Calu3 (cell line): ENCODE results near the gene ZMYND19. TPM values are rescaled to one million over a fixed set of nuclear protein-coding genes. Genes with fewer than 3 reads are reported as not detected.
A peak's percentile ranks its signal among the peaks of the same experiment; 100 is the strongest.
"Not testable (repeated sequence)": the region's sequence is repeated elsewhere in the genome, so short reads cannot be mapped to it uniquely, and the experiment has no call there.

Experiments used
- BruUV-seq: library from RNA; stranded (reverse); fragments of 400-500 nt; replicated peaks from 2 replicates; lab custom pipeline; 2021; lab: Mats Ljungman, UMichigan
- CTCF ChIA-PET: fragments of 300-600 bp; sonication (Branson Sonifier 250); formaldehyde crosslinking; loops from one replicate; lab custom pipeline; 2022; ENCODE audit warnings: antibody characterized with exemption; lab: Charles Lee
- DNase-seq: peaks from one replicate; pipeline ENCODE4 v3.0.0; 2022
- H3K27ac Mint-ChIP-seq: one replicate; pipeline ENCODE4 v1.8.0; 2022; ENCODE audit warnings: mixed read lengths; ENCODE audit not compliant: unreplicated experiment
- H3K27me3 Mint-ChIP-seq: one replicate; pipeline ENCODE4 v1.8.0; 2022; ENCODE audit warnings: mixed read lengths; ENCODE audit not compliant: unreplicated experiment
- H3K36me3 Mint-ChIP-seq: one replicate; pipeline ENCODE4 v1.8.0; 2022; ENCODE audit warnings: mild to moderate bottlenecking, moderate library complexity, mixed read lengths; ENCODE audit not compliant: insufficient read depth, unreplicated experiment
- H3K4me1 Mint-ChIP-seq: one replicate; pipeline ENCODE4 v1.8.0; 2022; ENCODE audit warnings: mild to moderate bottlenecking, low read depth, mixed read lengths; ENCODE audit not compliant: unreplicated experiment
- H3K4me3 Mint-ChIP-seq: one replicate; pipeline ENCODE4 v1.8.0; 2022; ENCODE audit warnings: mild to moderate bottlenecking, low read depth, moderate library complexity, mixed read lengths; ENCODE audit not compliant: unreplicated experiment
- H3K9me3 Mint-ChIP-seq: one replicate; pipeline ENCODE4 v1.8.0; 2022; ENCODE audit warnings: low read depth, mixed read lengths; ENCODE audit not compliant: unreplicated experiment
- intact Hi-C: fragments of 100-400 bp; cut with micrococcal nuclease; formaldehyde crosslinking; loops from one replicate; pipeline ENCODE4 v1.10.0; 2022; ENCODE audit not compliant: unreplicated experiment
- total RNA-seq: library from RNA; stranded (reverse); gene quantifications from 2 replicates; pipeline ENCODE4 v1.2.3, GENCODE V29; 2022
- TF ChIP-seq, protein P1 (sequence below): fragments of 200-600 bp; IDR thresholded peaks from one replicate; pipeline ENCODE4 v1.8.0; 2022; ENCODE audit warnings: antibody characterized with exemption; ENCODE audit not compliant: unreplicated experiment

Gene ZMYND19
- total RNA-seq, 1 experiment from 2014 or later = 30.0 TPM

DNA sequence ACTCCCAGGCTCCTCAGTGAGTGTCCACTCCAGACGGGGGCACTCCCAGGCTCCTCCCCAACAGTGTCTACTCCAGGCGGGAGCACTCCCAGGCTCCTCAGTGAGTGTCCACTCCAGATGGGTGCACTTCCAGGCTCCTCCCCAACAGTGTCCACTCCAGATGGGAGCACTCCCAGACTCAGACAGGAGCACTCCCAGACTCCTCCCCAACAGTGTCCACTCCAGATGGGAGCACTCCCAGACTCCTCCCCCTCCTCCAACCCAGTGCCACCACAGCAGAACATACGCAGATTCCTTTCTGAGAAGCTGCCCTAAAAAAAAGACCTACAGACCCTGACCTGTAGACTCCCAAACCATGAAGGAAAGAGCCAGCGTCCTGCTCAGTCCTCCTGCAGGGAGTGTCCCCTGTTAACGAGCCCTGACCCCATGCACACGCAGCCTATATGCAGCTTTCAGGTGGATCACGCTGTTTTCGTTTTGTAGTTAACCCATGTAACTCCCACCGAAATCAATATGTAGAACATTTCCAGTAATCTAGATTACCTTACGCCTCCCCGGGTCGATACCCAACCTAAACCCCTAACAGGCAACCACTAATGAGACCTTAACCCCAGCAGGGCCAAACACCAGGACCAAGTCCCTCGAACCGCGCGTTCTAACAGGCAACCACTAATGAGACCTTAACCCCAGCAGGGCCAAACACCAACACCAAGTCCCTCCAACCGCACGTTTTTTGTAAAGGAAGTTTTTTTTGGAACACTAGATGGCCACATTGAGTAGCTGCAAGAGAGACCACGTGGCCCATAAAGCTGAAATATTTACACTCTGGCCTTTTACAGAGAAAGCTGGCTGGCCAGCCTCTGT, 55.8 kb downstream of the ZMYND19 start:
- CTCF ChIA-PET = interaction anchor here (0.6 to 1.0 kb wide), 6 partner anchors 12 to 599 kb away, joined by 3 to 9 read pairs (median 4); partner anchors contain the start of genes EXD3, NOXA1 and PNPLA7
- Mint-ChIP-seq H3K4me1 (peaks cover 9% of the 10 kb centered on the region), H3K9me3 (no peaks in the 10 kb centered on the region), H3K36me3 (peaks cover 4% of the 10 kb centered on the region), H3K27ac (no peak overlapping the region), H3K4me3 (peak overlapping the region; percentile 50), H3K27me3 (no peaks in the 10 kb centered on the region)
- intact Hi-C loops = no loop called here
- DNase-seq = peak; percentile 35
- TF ChIP-seq, protein P1, sequence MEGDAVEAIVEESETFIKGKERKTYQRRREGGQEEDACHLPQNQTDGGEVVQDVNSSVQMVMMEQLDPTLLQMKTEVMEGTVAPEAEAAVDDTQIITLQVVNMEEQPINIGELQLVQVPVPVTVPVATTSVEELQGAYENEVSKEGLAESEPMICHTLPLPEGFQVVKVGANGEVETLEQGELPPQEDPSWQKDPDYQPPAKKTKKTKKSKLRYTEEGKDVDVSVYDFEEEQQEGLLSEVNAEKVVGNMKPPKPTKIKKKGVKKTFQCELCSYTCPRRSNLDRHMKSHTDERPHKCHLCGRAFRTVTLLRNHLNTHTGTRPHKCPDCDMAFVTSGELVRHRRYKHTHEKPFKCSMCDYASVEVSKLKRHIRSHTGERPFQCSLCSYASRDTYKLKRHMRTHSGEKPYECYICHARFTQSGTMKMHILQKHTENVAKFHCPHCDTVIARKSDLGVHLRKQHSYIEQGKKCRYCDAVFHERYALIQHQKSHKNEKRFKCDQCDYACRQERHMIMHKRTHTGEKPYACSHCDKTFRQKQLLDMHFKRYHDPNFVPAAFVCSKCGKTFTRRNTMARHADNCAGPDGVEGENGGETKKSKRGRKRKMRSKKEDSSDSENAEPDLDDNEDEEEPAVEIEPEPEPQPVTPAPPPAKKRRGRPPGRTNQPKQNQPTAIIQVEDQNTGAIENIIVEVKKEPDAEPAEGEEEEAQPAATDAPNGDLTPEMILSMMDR = peak; percentile 37
- no TSS peak for BruUV-seq

GRCh38 chr9:137532891-137533468, 57.3 kb downstream of the ZMYND19 start:
- H3K9me3 Mint-ChIP-seq, intact Hi-C loops, H3K4me1 Mint-ChIP-seq, BruUV-seq, H3K27me3 Mint-ChIP-seq, CTCF ChIA-PET, H3K27ac Mint-ChIP-seq, H3K4me3 Mint-ChIP-seq, H3K36me3 Mint-ChIP-seq, DNase-seq: not testable (repeated sequence)

Other genes starting within 250 kb of the ZMYND19 start
- gene EXD3, start 167.3 kb downstream of the ZMYND19 start, total RNA-seq = 13.2 and 15.3 TPM in 2 replicates
- 12.0 and 12.3 TPM in 2 replicates for gene NOXA1, start 167.1 kb downstream of the ZMYND19 start, total RNA-seq
- gene ENTPD8, start 149.2 kb downstream of the ZMYND19 start, total RNA-seq = 0.97 and 1.6 TPM in 2 replicates
- gene NSMF, start 131.2 kb downstream of the ZMYND19 start, total RNA-seq = 31.6 and 38.3 TPM in 2 replicates
- 1.8 and 3.6 TPM in 2 replicates for gene PNPLA7, start 40.1 kb downstream of the ZMYND19 start, total RNA-seq
- gene MRPL41, start 38.6 kb downstream of the ZMYND19 start, total RNA-seq = 27.6 and 31.1 TPM in 2 replicates
- 29.7 and 30.2 TPM in 2 replicates for gene DPH7, start 11.6 kb downstream of the ZMYND19 start, total RNA-seq
- 86.4 and 93.7 TPM in 2 replicates for gene ARRDC1, start 15.2 kb upstream of the ZMYND19 start, total RNA-seq
- gene EHMT1, start 28.5 kb upstream of the ZMYND19 start, total RNA-seq = 56.0 and 61.7 TPM in 2 replicates